ENCODE results near the gene DIDO1. TPM values are rescaled to one million over a fixed set of nuclear protein-coding genes. Genes with fewer than 3 reads are reported as not detected.

DIDO1 gene
- total and polyA plus RNA-seq, 9 of the 15 experiments (the other 6 are each of a cell fraction or from before 2014, with no cell fraction given) = 4.4 to 46.8 (median 31.2) TPM

GRCh38 chr20:62971950-62972844 is 45.9 kb upstream of the DIDO1 start (continued):
- TF ChIP-seq CBX8 (IDR thresholded peaks at IDR 0.05; ENCODE audit: borderline replicate concordance, extremely low read depth, low read depth, low read length, poor library complexity, severe bottlenecking) = no peak
- 0 out of 4 replicates have a peak, but pooled peaks of 1 of the 2 experiments have one; percentile 29 for TF ChIP-seq NRF1 (conservative IDR thresholded peaks at IDR 0.05 in 1 of 2, IDR thresholded peaks at IDR 0.05 in 1 of 2)
- peak; percentile 58; the same call in 1 of the 2 replicates for TF ChIP-seq GABPB1 (CRISPR knock-in tag; IDR thresholded peaks at IDR 0.05)
- 0 out of 2 replicates have a peak, but pooled peaks have one; percentile 53 for TF ChIP-seq STAG1 (CRISPR knock-in tag; IDR thresholded peaks at IDR 0.05; ENCODE audit: borderline replicate concordance)
- peak; percentile 45; the same call in 1 of the 2 replicates for TF ChIP-seq ESRRA (IDR thresholded peaks at IDR 0.05; ENCODE audit: borderline replicate concordance, low read depth)
- TF ChIP-seq REST (IDR thresholded peaks at IDR 0.05; ENCODE audit: borderline replicate concordance) = peak; percentile 78
- no peak for TF ChIP-seq REST (CRISPR knock-in tag; IDR thresholded peaks at IDR 0.05; ENCODE audit: low read depth)
- 0 out of 2 replicates have a peak, but pooled peaks have one; percentile 39 for TF ChIP-seq CBFB (CRISPR knock-in tag; IDR thresholded peaks at IDR 0.05)
- TF ChIP-seq MYC (IDR thresholded peaks at IDR 0.05; ENCODE audit: low read depth, low read length) = 0 out of 2 replicates have a peak, but pooled peaks have one; percentile 28
- no peak for TF ChIP-seq MYC (CRISPR knock-in tag; IDR thresholded peaks at IDR 0.05; ENCODE audit: borderline replicate concordance, low read depth)
- TF ChIP-seq PCBP2 (IDR thresholded peaks at IDR 0.05; ENCODE audit: low read depth, low read length, poor library complexity, severe bottlenecking) = no peak
- peak; percentile 57; the same call in 1 of the 2 replicates for TF ChIP-seq JUND (IDR thresholded peaks at IDR 0.05; ENCODE audit: borderline replicate concordance, low read depth, low read length)
- no peak; the same call in 2 of the 3 replicates for TF ChIP-seq JUND (tag; IDR thresholded peaks at IDR 0.05; ENCODE audit: borderline replicate concordance, low read depth, low read length)
- TF ChIP-seq IRF9 (tag; IDR thresholded peaks at IDR 0.05) = no peak
- TF ChIP-seq ZNF561 (CRISPR knock-in tag; conservative IDR thresholded peaks at IDR 0.05) = no peak
- TF ChIP-seq CBX2 (IDR thresholded peaks at IDR 0.05; ENCODE audit: insufficient read depth, low read length, poor library complexity, severe bottlenecking) = no peak
- TF ChIP-seq ZFPM2 (CRISPR knock-in tag; IDR thresholded peaks at IDR 0.05) = no peak
- no peak for TF ChIP-seq LCOR (CRISPR knock-in tag; IDR thresholded peaks at IDR 0.05)

All from K562 (cell line).